OCI-LY3 (cell line): ENCODE results near the gene VENTX.

Experiments used
- H2AFZ ChIP-seq: fragments of 200-600, 300-600 bp; shearing (Covaris generic); 2 replicates; pipeline ENCODE4 v1.6.0; 2014; ENCODE audit warnings: antibody characterized with exemption, low read depth, low read length
- H3K27ac ChIP-seq: fragments of 200-600, 300-600 bp; sonication (generic); 2 replicates; pipeline ENCODE4 v1.5.1; 2014; ENCODE audit warnings: mild to moderate bottlenecking, low read length, moderate library complexity, mixed read lengths
- H3K27me3 ChIP-seq: fragments of 200-600, 300-600 bp; sonication (generic); 2 replicates; pipeline ENCODE4 v1.6.1; 2014; ENCODE audit warnings: low read depth, low read length, mixed read lengths
- H3K36me3 ChIP-seq: fragments of 200-600, 300-600 bp; sonication (generic); replicated peaks from 2 replicates; pipeline ENCODE3; 2014; ENCODE audit warnings: low read depth, low read length, mixed read lengths
- H3K4me1 ChIP-seq: fragments of 300-600, 200-600 bp; sonication (generic); 2 replicates; pipeline ENCODE4 v1.6.1; 2014; ENCODE audit warnings: low read length, mixed read lengths
- H3K4me2 ChIP-seq: fragments of 200-600, 300-600 bp; sonication (generic); 2 replicates; pipeline ENCODE4 v1.6.1; 2014; ENCODE audit warnings: low read length, mixed read lengths
- H3K4me3 ChIP-seq: fragments of 300-600, 200-600 bp; sonication (generic); 2 replicates; pipeline ENCODE4 v1.5.1; 2014; ENCODE audit warnings: antibody characterized with exemption, mild to moderate bottlenecking, low read length, moderate library complexity
- H3K79me2 ChIP-seq: fragments of 300-600, 200-600 bp; shearing (Covaris generic); 2 replicates; pipeline ENCODE4 v1.6.1; 2014; ENCODE audit warnings: mild to moderate bottlenecking, low read length, mixed read lengths
- H3K9ac ChIP-seq: fragments of 300-600, 200-600 bp; shearing (Covaris generic); 2 replicates; pipeline ENCODE4 v1.6.0; 2014; ENCODE audit warnings: mild to moderate bottlenecking, low read length, moderate library complexity
- H3K9me3 ChIP-seq: fragments of 200-600, 300-600 bp; shearing (Covaris generic); 2 replicates; pipeline ENCODE4 v1.6.1; 2014; ENCODE audit warnings: low read length, mixed read lengths; ENCODE audit not compliant: insufficient read depth
- H4K20me1 ChIP-seq: fragments of 200-600, 300-600 bp; sonication (generic); 2 replicates; pipeline ENCODE4 v1.6.1; 2016; ENCODE audit warnings: low read length, mixed read lengths; ENCODE audit not compliant: insufficient read depth
- CTCF ChIP-seq: fragments of 200-600, 300-600 bp; sonication (generic); IDR thresholded peaks from 2 replicates; pipeline ENCODE4 v1.5.1; 2014; ENCODE audit warnings: antibody characterized with exemption, low read length, low read depth
- EZH2phosphoT487 ChIP-seq: fragments of 200-600 bp; shearing (Covaris generic); IDR thresholded peaks from 2 replicates; pipeline ENCODE4 v1.6.1; 2018; ENCODE audit warnings: antibody characterized with exemption, mixed run types, low read depth

The VENTX gene

DNA sequence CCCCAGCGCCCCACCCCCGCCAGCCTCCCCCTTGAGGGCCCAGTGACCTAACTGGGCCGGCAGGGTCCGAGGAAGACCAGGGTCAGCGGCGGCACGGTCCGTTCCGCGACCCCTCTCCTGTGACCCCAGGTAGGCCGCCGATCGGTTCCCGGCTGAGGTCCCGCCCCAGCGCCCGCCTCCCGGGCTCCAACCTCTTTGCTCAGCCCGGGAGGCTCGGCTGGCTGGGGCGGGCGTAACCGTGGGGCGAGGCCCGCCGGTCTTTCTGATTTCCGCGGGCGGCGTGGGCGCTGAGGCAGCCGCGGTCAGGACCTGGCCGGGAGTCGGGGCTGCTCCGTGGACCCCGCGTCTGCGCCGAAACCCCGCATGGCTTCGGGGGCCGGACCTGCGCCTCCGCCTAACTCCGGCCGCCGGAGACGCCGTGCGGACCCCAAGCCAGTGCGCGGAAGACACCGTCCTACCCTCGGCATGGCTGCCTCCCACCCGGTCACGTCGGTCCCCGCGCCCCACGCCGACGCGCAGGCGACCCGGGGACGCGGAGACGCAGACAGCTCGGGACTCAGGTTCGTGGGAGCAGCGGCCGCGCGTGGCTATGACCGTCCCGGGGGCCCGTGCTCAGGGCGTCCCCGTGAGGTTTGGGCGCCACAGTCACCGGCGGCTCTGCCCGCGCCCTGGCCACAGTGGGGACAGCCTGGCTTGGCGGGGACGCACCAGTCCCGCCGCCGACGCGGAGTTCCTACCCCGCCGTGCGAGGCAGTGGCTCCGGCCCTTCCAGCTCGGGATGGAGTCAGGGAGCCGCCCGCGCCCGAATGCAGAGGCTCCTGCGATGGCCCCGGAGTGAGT lies 1.0 kb upstream of the VENTX start:
- Histone ChIP-seq H3K9me3 (no peaks in the 10 kb centered on the region), H2AFZ (no peak overlapping the region), H3K27ac (no peak overlapping the region), H3K4me1 (peaks cover 10% of the 10 kb centered on the region; the same call in 1 of the 2 replicates), H4K20me1 (no peaks in the 10 kb centered on the region), H3K79me2 (no peaks in the 10 kb centered on the region), H3K36me3 (no peaks in the 10 kb centered on the region), H3K4me3 (no peak overlapping the region), H3K4me2 (no peak overlapping the region), H3K27me3 (peaks cover 9% of the 10 kb centered on the region; the same call in 1 of the 2 replicates), H3K9ac (no peak overlapping the region)
- TF ChIP-seq CTCF, result no peak
- TF ChIP-seq EZH2phosphoT487, result no peak

DNA sequence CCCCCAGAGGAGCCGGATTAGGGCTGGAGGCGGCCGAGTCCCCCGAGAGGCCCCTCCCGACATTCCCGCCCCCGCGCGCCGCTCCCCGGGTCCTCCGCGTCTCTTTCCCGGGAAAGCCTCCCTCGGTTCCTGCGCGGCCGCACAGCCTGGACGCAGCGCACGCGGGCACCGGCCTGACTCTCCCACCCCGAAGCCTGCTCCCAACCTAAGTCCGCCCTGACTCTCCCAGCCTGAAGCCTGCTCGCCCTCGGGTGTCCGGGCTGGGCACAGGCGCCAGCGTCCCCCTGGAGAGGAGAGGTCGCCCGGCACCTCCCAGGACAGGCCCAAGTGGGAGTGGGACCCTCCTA lies 441 bp upstream of the VENTX start:
- H3K27me3 ChIP-seq, result peaks cover 10% of the 10 kb centered on the region; the same call in 1 of the 2 replicates
- no peak overlapping the region for H3K9ac ChIP-seq
- no peaks in the 10 kb centered on the region for H3K9me3 ChIP-seq
- no peak overlapping the region for H3K27ac ChIP-seq
- H3K79me2 ChIP-seq, result no peaks in the 10 kb centered on the region
- H4K20me1 ChIP-seq, result no peaks in the 10 kb centered on the region
- no peak for TF ChIP-seq EZH2phosphoT487
- TF ChIP-seq CTCF, result no peak
- H3K36me3 ChIP-seq, result no peaks in the 10 kb centered on the region
- H3K4me1 ChIP-seq, result peaks cover 13% of the 10 kb centered on the region; the same call in 1 of the 2 replicates
- no peak overlapping the region for H3K4me3 ChIP-seq
- no peak overlapping the region for H2AFZ ChIP-seq
- no peak overlapping the region for H3K4me2 ChIP-seq

DNA sequence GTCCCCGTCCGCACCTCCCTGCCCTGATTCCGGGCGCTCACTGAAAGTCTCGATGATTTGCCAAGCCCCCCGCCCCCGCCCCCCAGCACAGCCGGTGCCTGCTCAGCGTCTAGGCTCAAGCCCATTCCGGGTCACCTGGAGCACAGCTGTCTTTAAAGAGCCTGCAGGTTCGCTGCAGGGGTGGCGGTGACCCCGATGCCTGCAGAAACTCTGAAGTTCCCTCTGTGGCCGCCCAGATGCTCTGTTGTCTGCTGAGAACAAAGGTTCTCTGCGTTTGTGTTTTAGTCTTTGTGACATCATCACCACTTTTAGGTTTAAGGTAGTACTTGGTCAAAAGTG lies 780 bp downstream of the VENTX start:
- no peak overlapping the region for H3K4me2 ChIP-seq
- peaks cover 10% of the 10 kb centered on the region; the same call in 1 of the 2 replicates for H3K27me3 ChIP-seq
- no peaks in the 10 kb centered on the region for H3K36me3 ChIP-seq
- no peaks in the 10 kb centered on the region for H4K20me1 ChIP-seq
- no peaks in the 10 kb centered on the region for H3K79me2 ChIP-seq
- no peak overlapping the region for H3K9ac ChIP-seq
- H3K9me3 ChIP-seq, result no peaks in the 10 kb centered on the region
- no peak overlapping the region for H3K27ac ChIP-seq
- TF ChIP-seq EZH2phosphoT487 (no peak), CTCF (no peak)
- H2AFZ ChIP-seq, result no peak overlapping the region
- no peak overlapping the region for H3K4me3 ChIP-seq
- peaks cover 13% of the 10 kb centered on the region; the same call in 1 of the 2 replicates for H3K4me1 ChIP-seq

DNA sequence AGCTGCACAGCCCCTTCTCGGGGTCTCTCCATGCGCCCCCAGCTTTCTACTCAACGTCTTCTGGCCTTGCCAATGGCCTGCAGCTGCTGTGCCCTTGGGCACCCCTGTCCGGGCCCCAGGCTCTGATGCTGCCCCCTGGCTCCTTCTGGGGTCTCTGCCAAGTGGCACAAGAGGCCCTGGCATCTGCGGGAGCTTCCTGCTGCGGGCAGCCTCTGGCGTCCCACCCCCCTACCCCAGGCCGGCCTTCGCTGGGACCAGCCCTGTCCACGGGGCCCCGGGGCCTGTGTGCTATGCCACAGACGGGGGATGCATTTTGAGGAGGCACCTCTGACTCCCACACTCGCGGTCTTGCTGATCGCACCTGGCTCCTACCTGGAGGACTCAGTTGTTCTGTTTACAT lies 2.3 kb downstream of the VENTX start:
- TF ChIP-seq EZH2phosphoT487, result no peak
- TF ChIP-seq CTCF, result no peak
- no peaks in the 10 kb centered on the region for H3K36me3 ChIP-seq
- no peaks in the 10 kb centered on the region for H4K20me1 ChIP-seq
- no peak overlapping the region for H3K4me2 ChIP-seq
- H3K27ac ChIP-seq, result no peak overlapping the region
- no peak overlapping the region for H3K9ac ChIP-seq
- H3K27me3 ChIP-seq, result peaks cover 10% of the 10 kb centered on the region; the same call in 1 of the 2 replicates
- no peaks in the 10 kb centered on the region for H3K79me2 ChIP-seq
- H3K4me1 ChIP-seq, result peaks cover 13% of the 10 kb centered on the region; the same call in 1 of the 2 replicates
- no peak overlapping the region for H3K4me3 ChIP-seq
- no peak overlapping the region for H2AFZ ChIP-seq
- no peaks in the 10 kb centered on the region for H3K9me3 ChIP-seq
